K562 (cell line): Measurements from ENCODE around the gene DCAF4. TPM values are rescaled to one million over a fixed set of nuclear protein-coding genes. Genes with fewer than 3 reads are reported as not detected.

Experiments used
- ATAC-seq: fragments of 200-7000 bp; cut with Tn5 transposase; 3 replicates; pipeline ENCODE4 v1.9.1; 2020; ENCODE audit warnings: moderate library complexity
- BruUV-seq: library from RNA; stranded (reverse); fragments of 400-500 nt; replicated peaks from 2 replicates; lab custom pipeline; 2021; lab: Mats Ljungman, UMichigan
- CTCF ChIA-PET: fragments of 300-600 bp; formaldehyde crosslinking; extraction: SDS; loops from one replicate; lab custom pipeline; 2021; ENCODE audit warnings: low intra/inter-chr PET ratio; lab: Yijun Ruan, JAX
- POLR2A ChIA-PET: fragments of 300-600, 350-650 bp; sonication (Branson Sonifier 250); formaldehyde crosslinking; extraction: SDS; loops from one replicate; lab custom pipeline; 2021; ENCODE audit warnings: antibody characterized with exemption, inconsistent platforms; lab: Yijun Ruan, JAX
- DNase-seq, 4 experiments: peaks; one replicate each; pipeline versions ENCODE4 v3.0.0 to v3.0.0-alpha.2; 2011 to 2018; ENCODE audit warnings: low spot score in 3 of 4, mixed read lengths in 3 of 4; ENCODE audit errors: extremely low read depth in 1 of 4
- FAIRE-seq: peaks from 2 replicates; lab custom pipeline; 2011; peaks lifted over from hg19 to GRCh38; lab: Jason Lieb, UNC
- H2AFZ ChIP-seq: 2 replicates; pipeline ENCODE4 v1.6.0; 2011; ENCODE audit warnings: low read depth, low read length, control low read depth, inconsistent platforms
- H3K27ac ChIP-seq: fragments of 200-600 bp; 3 replicates; pipeline ENCODE4 v1.8.0; 2011; ENCODE audit warnings: low read depth, mild to moderate bottlenecking, control low read depth, inconsistent platforms, low read length, moderate library complexity, mixed read lengths; ENCODE audit errors: extremely low read depth
- H3K27me3 ChIP-seq, 2 experiments: fragments of 300-600 bp in 1 of 2; 2 replicates in 1 of 2; 3 replicates in 1 of 2; pipeline versions ENCODE4 v1.6.0 to v1.8.0; 2011; ENCODE audit warnings: inconsistent platforms in 2 of 2, low read length in 2 of 2, mild to moderate bottlenecking in 1 of 2, mixed read lengths in 1 of 2, moderate library complexity in 1 of 2; ENCODE audit not compliant: control insufficient read depth in 2 of 2, insufficient read depth in 2 of 2
- H3K36me3 ChIP-seq: fragments of 300-600 bp; 3 replicates; pipeline ENCODE4 v1.8.0; 2011; ENCODE audit warnings: mild to moderate bottlenecking, low read length, inconsistent platforms; ENCODE audit not compliant: control insufficient read depth, insufficient read depth
- H3K4me1 ChIP-seq, 2 experiments: fragments of 200-600 bp in 1 of 2; replicated peaks in 1 of 2; 2 replicates in 1 of 2; 3 replicates in 1 of 2; pipeline versions ENCODE4 v1.5.1 to v1.8.0; 2011; ENCODE audit warnings: inconsistent platforms in 2 of 2, low read length in 2 of 2, mild to moderate bottlenecking in 1 of 2, mixed read lengths in 1 of 2, moderate library complexity in 1 of 2; ENCODE audit not compliant: control insufficient read depth in 2 of 2, insufficient read depth in 2 of 2
- H3K4me2 ChIP-seq: 2 replicates; pipeline ENCODE4 v1.6.1; 2011; ENCODE audit warnings: low read length, control low read depth, inconsistent platforms, mixed read lengths; ENCODE audit not compliant: insufficient read depth
- H3K4me3 ChIP-seq: fragments of 200-600 bp; sonication (generic), shearing (Covaris generic); 2 replicates; pipeline ENCODE4 v1.5.1; 2016; ENCODE audit warnings: control low read depth, inconsistent platforms
- H3K79me2 ChIP-seq: fragments of 200-600 bp; 3 replicates; pipeline ENCODE4 v1.8.0; 2011; ENCODE audit warnings: low read length, inconsistent platforms; ENCODE audit not compliant: control insufficient read depth, insufficient read depth
- H3K9ac ChIP-seq, 2 experiments: 2 replicates each; pipeline versions ENCODE4 v1.6.0 to v1.6.1; 2011; ENCODE audit warnings: low read depth in 2 of 2, low read length in 2 of 2, control low read depth in 1 of 2, inconsistent platforms in 1 of 2, mild to moderate bottlenecking in 1 of 2, mixed read lengths in 1 of 2; ENCODE audit not compliant: insufficient read depth in 1 of 2
- H3K9me1 ChIP-seq: one replicate; pipeline ENCODE4 v1.6.0; 2011; ENCODE audit warnings: inconsistent platforms, mild to moderate bottlenecking, low read length, moderate library complexity; ENCODE audit not compliant: control insufficient read depth, insufficient read depth
- H3K9me3 ChIP-seq: replicated peaks from 2 replicates; pipeline ENCODE4 v1.5.1; 2011; ENCODE audit warnings: low read depth, low read length, inconsistent platforms; ENCODE audit not compliant: control insufficient read depth, insufficient read depth
- H4K20me1 ChIP-seq: replicated peaks from 2 replicates; pipeline ENCODE4 v1.6.1; 2011; ENCODE audit warnings: low read length, inconsistent platforms, mixed read lengths; ENCODE audit not compliant: control insufficient read depth, insufficient read depth
- ATF2 ChIP-seq: sonication (generic); formaldehyde crosslinking; IDR thresholded peaks from 2 replicates; pipeline ENCODE4 v1.8.1; 2022; ENCODE audit warnings: missing genetic modification reagents
- ATF6 ChIP-seq: sonication (generic); formaldehyde crosslinking; IDR thresholded peaks from 2 replicates; pipeline ENCODE4 v1.4.0; 2020; ENCODE audit warnings: mild to moderate bottlenecking, missing genetic modification reagents
- DLX4 ChIP-seq: fragments of 250-450 bp; sonication (Bioruptor Pico); IDR thresholded peaks from 2 replicates; pipeline ENCODE4 v1.6.1; 2021; ENCODE audit warnings: mild to moderate bottlenecking
- NEUROD1 ChIP-seq: fragments of 150-350 bp; IDR thresholded peaks from 2 replicates; pipeline ENCODE4 v1.6.1; 2014; ENCODE audit warnings: borderline replicate concordance, low read length, low read depth; ENCODE audit not compliant: partially characterized antibody
- VEZF1 ChIP-seq: fragments of 200-800 bp; sonication (Bioruptor generic); IDR thresholded peaks from 2 replicates; pipeline ENCODE4 v1.6.1; 2017; ENCODE audit warnings: missing genetic modification characterization, missing compliant biosample characterization
- ZNF124 ChIP-seq: sonication (generic); formaldehyde crosslinking; IDR thresholded peaks from 2 replicates; pipeline ENCODE4 v1.8.1; 2022; ENCODE audit warnings: missing genetic modification reagents
- ZNF217 ChIP-seq: sonication (generic); formaldehyde crosslinking; IDR thresholded peaks from 2 replicates; pipeline ENCODE4 v1.8.0; 2022; ENCODE audit warnings: mild to moderate bottlenecking, missing genetic modification reagents
- ZNF3 ChIP-seq: fragments of 250-450 bp; sonication (Bioruptor Pico); IDR thresholded peaks from 2 replicates; pipeline ENCODE4 v1.5.0; 2021; ENCODE audit warnings: mild to moderate bottlenecking, moderate library complexity
- ZNF609 ChIP-seq: sonication (generic); formaldehyde crosslinking; IDR thresholded peaks from 2 replicates; pipeline ENCODE4 v1.8.1; 2023; ENCODE audit warnings: missing genetic modification reagents, mild to moderate bottlenecking, borderline replicate concordance
- ZNF644 ChIP-seq: fragments of 200-800 bp; sonication (Bioruptor generic); IDR thresholded peaks from 2 replicates; pipeline ENCODE4 v1.6.1; 2016; ENCODE audit warnings: low read depth, missing genetic modification characterization, missing compliant biosample characterization
- ZNF76 ChIP-seq: fragments of 250-450 bp; sonication (Bioruptor Pico); IDR thresholded peaks from 2 replicates; pipeline ENCODE4 v1.4.0; 2020; ENCODE audit warnings: mild to moderate bottlenecking, moderate library complexity, borderline replicate concordance
- WGBS: fragments of 100-300 bp; shearing (Covaris generic); methylation state at CpG from one replicate; pipeline ENCODE4 v1.1.6; 2016; ENCODE audit warnings: low coverage, mixed read lengths; ENCODE audit not compliant: insufficient coverage; ENCODE audit errors: missing lambda C conversion rate; 5-methylcytosine and 5-hydroxymethylcytosine counted together
- in situ Hi-C: fragments of 300-500 bp; cut with MboI; formaldehyde crosslinking; loops from 4 replicates; pipeline ENCODE4 v1.15.0; 2018; ENCODE audit warnings: inconsistent platforms, mixed read lengths
- intact Hi-C: fragments of 100-400 bp; cut with micrococcal nuclease; formaldehyde crosslinking; loops from 2 replicates; pipeline ENCODE4 v1.14.2; 2022
- polyA plus RNA-seq, 8 experiments: library from polyadenylated mRNA; depleted of rRNA in 4 of 8; stranded (reverse) in 5 of 8; unstranded in 3 of 8; fragments of >200 nt; fragmentation: Nextera tagmentation in 2 of 8; fragmentation: Illumina TruSeq in 1 of 8; extraction: Ambion mirVana in 2 of 8; extraction: Trizol in 1 of 8; gene quantifications; 2 replicates each; pipeline versions ENCODE4 v1.2.1 to v1.2.3, GENCODE V29; 2011 to 2014; ENCODE audit warnings: inconsistent platforms in 1 of 8, missing spikeins in 1 of 8
- total RNA-seq, 7 experiments: library from RNA; depleted of rRNA in 6 of 7; stranded (reverse); fragments of >200 nt in 6 of 7; fragmentation: Illumina TruSeq in 2 of 7; extraction: Trizol in 2 of 7; gene quantifications; 2 replicates each; pipeline versions ENCODE4 v1.2.1 to v1.2.3, GENCODE V29; 2011 to 2021; ENCODE audit warnings: low replicate concordance in 1 of 7

DCAF4 gene
- total and polyA plus RNA-seq, 9 of the 15 experiments (the other 6 are each of a cell fraction or from before 2014, with no cell fraction given) = 2.7 to 49.2 (median 22.9) TPM

GRCh38 chr14:72970058-72970630 lies 43.9 kb downstream of the DCAF4 start:
- H3K4me2 ChIP-seq = no peak overlapping the region
- in situ Hi-C loops = no loop called here
- no TSS peak for BruUV-seq
- no peaks in the 10 kb centered on the region for H3K9me3 ChIP-seq
- FAIRE-seq (no peak), ATAC-seq (no peak), DNase-seq (no peak)
- no peaks in the 10 kb centered on the region for H3K27me3 ChIP-seq
- no peaks in the 10 kb centered on the region for H4K20me1 ChIP-seq
- POLR2A ChIA-PET = no interaction called here
- no peaks in the 10 kb centered on the region for H3K9me1 ChIP-seq
- H3K9ac ChIP-seq = no peak overlapping the region
- H3K4me1 ChIP-seq = no peaks in the 10 kb centered on the region; a peak in 1 of 5 replicates
- CTCF ChIA-PET = no interaction called here
- no peaks in the 10 kb centered on the region for H3K79me2 ChIP-seq
- no peak overlapping the region for H3K27ac ChIP-seq
- H2AFZ ChIP-seq = no peak overlapping the region
- H3K4me3 ChIP-seq = no peak overlapping the region
- peaks cover 2% of the 10 kb centered on the region; the same call in 1 of the 3 replicates for H3K36me3 ChIP-seq
- WGBS = 84% methylated on average over 14 of the region's 17 CpGs
- intact Hi-C loops = no loop called here
- TF ChIP-seq DLX4 (CRISPR knock-in tag) (no peak), NEUROD1 (no peak), ZNF76 (CRISPR knock-in tag) (no peak), ZNF217 (no peak), ZNF609 (CRISPR knock-in tag) (no peak), VEZF1 (CRISPR knock-in tag) (no peak), ZNF644 (tag) (no peak), ZNF124 (CRISPR knock-in tag) (no peak), ATF6 (CRISPR knock-in tag) (no peak), ZNF3 (CRISPR knock-in tag) (no peak), ATF2 (CRISPR knock-in tag) (no peak)
